GM12878 (cell line): Measurements from ENCODE around the gene CAMKMT. TPM values are rescaled to one million over a fixed set of nuclear protein-coding genes. Genes with fewer than 3 reads are reported as not detected.

Source experiments
- ATAC-seq: fragments of 200-7000 bp; cut with Tn5 transposase; 3 replicates; pipeline ENCODE4 v1.9.1; 2020; ENCODE audit warnings: mild to moderate bottlenecking, moderate library complexity
- BruUV-seq: library from RNA; stranded (reverse); fragments of 400-500 nt; replicated peaks from 2 replicates; lab custom pipeline; 2021; lab: Mats Ljungman, UMichigan
- CTCF ChIA-PET: fragments of 300-600 bp; sonication (Branson Sonifier 250); formaldehyde crosslinking; extraction: SDS; loops from one replicate; lab custom pipeline; 2021; ENCODE audit warnings: inconsistent platforms; lab: Yijun Ruan, JAX
- POLR2A ChIA-PET: fragments of 350-600 bp; formaldehyde crosslinking; extraction: SDS; loops from one replicate; lab custom pipeline; 2021; ENCODE audit warnings: inconsistent platforms; lab: Charles Lee
- RAD21 ChIA-PET: fragments of 300-600 bp; sonication (Branson Sonifier 250); formaldehyde crosslinking; loops from one replicate; lab custom pipeline; 2023; ENCODE audit warnings: antibody characterized with exemption; ENCODE audit not compliant: unreplicated experiment; lab: Charles Lee
- SMC1A ChIA-PET: fragments of 300-600 bp; sonication (Branson Sonifier 250); formaldehyde crosslinking; loops from one replicate; lab custom pipeline; 2023; ENCODE audit not compliant: unreplicated experiment, uncharacterized antibody; lab: Charles Lee
- DNase-seq: peaks from one replicate; pipeline ENCODE4 v3.0.0-alpha.2; 2011; ENCODE audit warnings: low read depth, low spot score
- FAIRE-seq: peaks from 3 replicates; lab custom pipeline; 2011; peaks lifted over from hg19 to GRCh38; lab: Jason Lieb, UNC
- H2AFZ ChIP-seq: 2 replicates; pipeline ENCODE4 v1.6.0; 2011; ENCODE audit warnings: low read depth, low read length, control low read depth; ENCODE audit not compliant: control insufficient read depth
- H3K27ac ChIP-seq: 2 replicates; pipeline ENCODE4 v1.5.1; 2011; ENCODE audit warnings: control low read depth; ENCODE audit not compliant: control insufficient read depth, insufficient read depth
- H3K27me3 ChIP-seq, 2 experiments: replicated peaks in 1 of 2; 2 replicates each; pipeline versions ENCODE4 v1.6.0 to v1.6.1; 2011; ENCODE audit warnings: low read length in 1 of 2; ENCODE audit not compliant: control insufficient read depth in 2 of 2, insufficient read depth in 2 of 2
- H3K36me3 ChIP-seq, 2 experiments: 2 replicates each; pipeline ENCODE4 v1.5.1; 2011; ENCODE audit warnings: low read length in 1 of 2; ENCODE audit not compliant: control insufficient read depth in 2 of 2, insufficient read depth in 2 of 2
- H3K4me1 ChIP-seq: 2 replicates; pipeline ENCODE4 v1.6.1; 2011; ENCODE audit warnings: mild to moderate bottlenecking, low read length, moderate library complexity, mixed read lengths; ENCODE audit not compliant: control insufficient read depth, insufficient read depth
- H3K4me2 ChIP-seq: 2 replicates; pipeline ENCODE4 v1.6.0; 2011; ENCODE audit warnings: control low read depth; ENCODE audit not compliant: control insufficient read depth, insufficient read depth
- H3K4me3 ChIP-seq: fragments of 200-600 bp; sonication (generic); 2 replicates; pipeline ENCODE4 v1.5.1; 2016
- H3K79me2 ChIP-seq: 2 replicates; pipeline ENCODE4 v1.6.0; 2011; ENCODE audit warnings: low read length; ENCODE audit not compliant: control insufficient read depth, insufficient read depth
- H3K9ac ChIP-seq: 2 replicates; pipeline ENCODE4 v1.8.0; 2011; ENCODE audit warnings: low read length, control low read depth, mixed read lengths; ENCODE audit not compliant: control insufficient read depth, insufficient read depth
- H3K9me3 ChIP-seq: replicated peaks from 3 replicates; pipeline ENCODE4 v1.5.1; 2011; ENCODE audit warnings: mild to moderate bottlenecking, low read length; ENCODE audit not compliant: control insufficient read depth, insufficient read depth
- H4K20me1 ChIP-seq: 2 replicates; pipeline ENCODE4 v1.6.0; 2011; ENCODE audit not compliant: control insufficient read depth, insufficient read depth
- ATF2 ChIP-seq: IDR thresholded peaks from 2 replicates; pipeline ENCODE4 v1.6.1; 2012; ENCODE audit warnings: low read length, inconsistent platforms
- BCL11A ChIP-seq: IDR thresholded peaks from 2 replicates; pipeline ENCODE4 v1.6.1; 2011; ENCODE audit warnings: low read depth, low read length
- CBX5 ChIP-seq: sonication (generic); IDR thresholded peaks from 2 replicates; pipeline ENCODE4 v1.6.1; 2016; ENCODE audit warnings: low read depth, moderate library complexity, mild to moderate bottlenecking, inconsistent platforms
- CHD1 ChIP-seq: IDR thresholded peaks from 2 replicates; pipeline ENCODE4 v1.6.1; 2012; ENCODE audit warnings: low read depth, low read length, improper control_type of control experiment
- FOXM1 ChIP-seq: IDR thresholded peaks from 2 replicates; pipeline ENCODE4 v1.6.1; 2012; ENCODE audit warnings: low read depth, mild to moderate bottlenecking, inconsistent platforms, low read length, moderate library complexity
- GABPA ChIP-seq: IDR thresholded peaks from 2 replicates; pipeline ENCODE4 v1.6.1; 2014; ENCODE audit warnings: antibody characterized with exemption, low read depth, mild to moderate bottlenecking, inconsistent platforms
- HSF1 ChIP-seq: fragments of 150-350 bp; IDR thresholded peaks from 2 replicates; pipeline ENCODE4 v1.6.1; 2014; ENCODE audit warnings: mild to moderate bottlenecking, low read depth, low read length
- MEF2B ChIP-seq: fragments of 450-650 bp; IDR thresholded peaks from 2 replicates; pipeline ENCODE4 v1.6.1; 2018; ENCODE audit warnings: mild to moderate bottlenecking, moderate library complexity; ENCODE audit not compliant: partially characterized antibody, poor library complexity, severe bottlenecking
- MTA2 ChIP-seq: fragments of 450-650 bp; IDR thresholded peaks from 2 replicates; pipeline ENCODE4 v1.6.1; 2016; ENCODE audit warnings: low read depth, mild to moderate bottlenecking, moderate library complexity
- NFIC ChIP-seq: IDR thresholded peaks from 2 replicates; pipeline ENCODE4 v1.6.1; 2012; ENCODE audit warnings: low read depth, mild to moderate bottlenecking, inconsistent platforms, low read length, moderate library complexity
- RFX5 ChIP-seq: IDR thresholded peaks from 2 replicates; pipeline ENCODE4 v1.6.1; 2011; ENCODE audit warnings: low read depth, low read length, improper control_type of control experiment
- SREBF1 ChIP-seq: IDR thresholded peaks from 2 replicates; pipeline ENCODE4 v1.6.1; 2012; ENCODE audit warnings: mild to moderate bottlenecking, low read length
- STAT3 ChIP-seq: IDR thresholded peaks from 2 replicates; pipeline ENCODE4 v1.6.1; 2011; ENCODE audit warnings: low read depth, low read length, improper control_type of control experiment
- TBL1XR1 ChIP-seq: IDR thresholded peaks from 2 replicates; pipeline ENCODE4 v1.6.1; 2012; ENCODE audit warnings: low read depth, low read length, improper control_type of control experiment
- ZBTB11 ChIP-seq: fragments of 450-650 bp; formaldehyde crosslinking; IDR thresholded peaks from 2 replicates; pipeline ENCODE4 v1.5.0; 2022; ENCODE audit warnings: mild to moderate bottlenecking, missing genetic modification characterization
- ZBTB33 ChIP-seq: fragments of 450-650 bp; IDR thresholded peaks from 2 replicates; pipeline ENCODE4 v1.6.1; 2017; ENCODE audit warnings: mild to moderate bottlenecking
- WGBS: methylation state at CpG from one replicate; pipeline ENCODE4 v1.1.6; 2016; ENCODE audit warnings: low lambda C conversion rate; ENCODE audit not compliant: insufficient replicate concordance, insufficient coverage; ENCODE audit errors: missing lambda C conversion rate; 5-methylcytosine and 5-hydroxymethylcytosine counted together
- in situ Hi-C: fragments of 300-500 bp; cut with MboI; formaldehyde crosslinking; loops from 9 replicates; pipeline ENCODE4 v1.14.3; 2018; ENCODE audit warnings: mixed read lengths
- intact Hi-C: fragments of 100-400 bp; cut with micrococcal nuclease; formaldehyde crosslinking; loops from one replicate; pipeline ENCODE4 v1.14.2; 2022; ENCODE audit not compliant: unreplicated experiment
- polyA plus RNA-seq, 11 experiments: library from polyadenylated mRNA; depleted of rRNA in 4 of 11; unstranded in 6 of 11; stranded (reverse) in 5 of 11; fragments of >200 nt; fragmentation: Nextera tagmentation in 4 of 11; fragmentation: Illumina TruSeq in 1 of 11; extraction: Ambion mirVana in 4 of 11; extraction: Trizol in 1 of 11; gene quantifications; 1 replicate in 1 of 11; 2 replicates in 10 of 11; pipeline versions ENCODE4 v1.2.1 to v1.2.3, GENCODE V29; 2011 to 2016; ENCODE audit warnings: inconsistent platforms in 2 of 11, missing spikeins in 2 of 11, low read depth in 1 of 11
- total RNA-seq, 4 experiments: library from RNA; depleted of rRNA in 3 of 4; stranded (reverse); fragments of >200 nt in 3 of 4; fragmentation: Illumina TruSeq in 1 of 4; extraction: Trizol in 1 of 4; gene quantifications; 2 replicates each; pipeline versions ENCODE4 v1.2.1 to v1.2.3, GENCODE V29; 2013 to 2021

CAMKMT gene
- total and polyA plus RNA-seq, 10 of the 15 experiments (the other 5 are each of a cell fraction or from before 2014, with no cell fraction given) = 2.7 to 16.0 (median 11.8) TPM

- DNase-seq (no peak), ATAC-seq (no peak), FAIRE-seq (no peak)
- ChIA-PET SMC1A (no interaction called here), CTCF (interaction anchor here (0.5 kb wide), 1 partner anchor 754 kb away, joined by 3 read pairs; no protein-coding TSS in a partner anchor), POLR2A (no interaction called here), RAD21 (no interaction called here)
- 94% methylated on average over 1 of the region's 1 CpG for WGBS
- intact Hi-C loops (no loop called here), in situ Hi-C loops (no loop called here)
- Histone ChIP-seq H3K79me2 (no peaks in the 10 kb centered on the region), H3K4me2 (no peak overlapping the region), H3K4me3 (no peak overlapping the region), H2AFZ (no peak overlapping the region), H3K27ac (no peak overlapping the region), H3K4me1 (no peaks in the 10 kb centered on the region), H3K9me3 (no peaks in the 10 kb centered on the region), H4K20me1 (no peaks in the 10 kb centered on the region), H3K36me3 (no peaks in the 10 kb centered on the region), H3K27me3 (no peaks in the 10 kb centered on the region), H3K9ac (no peak overlapping the region)
- TF ChIP-seq TBL1XR1 (no peak), GABPA (no peak), FOXM1 (no peak), HSF1 (no peak), CHD1 (no peak), MEF2B (no peak), SREBF1 (no peak), MTA2 (no peak), ZBTB33 (no peak), RFX5 (no peak), ZBTB11 (CRISPR knock-in tag) (no peak), STAT3 (no peak), ATF2 (no peak), CBX5 (no peak), BCL11A (no peak), NFIC (no peak)
- BruUV-seq = no TSS peak
Observed at GRCh38 chr2:44452069-44452583, 90.4 kb downstream of the CAMKMT start.
